ENCODE data around the gene GRXCR2. TPM values are rescaled to one million over a fixed set of nuclear protein-coding genes. Genes with fewer than 3 reads are reported as not detected.

The GRXCR2 gene
- total RNA-seq, 1 donor, result not detected

Other genes starting within 250 kb of the GRXCR2 start
- 18.0 and 19.5 TPM in 2 replicates for gene PRELID2, start 37.7 kb downstream of the GRXCR2 start, total RNA-seq
- gene SH3RF2, start 63.6 kb upstream of the GRXCR2 start, total RNA-seq, result 2.9 and 4.0 TPM in 2 replicates
- gene PLAC8L1, start 232.6 kb upstream of the GRXCR2 start, total RNA-seq, result not detected in 2 replicates

All from osteoblast (primary cell).